Measurements from ENCODE around the gene SH3RF3. TPM values are rescaled to one million over a fixed set of nuclear protein-coding genes. Genes with fewer than 3 reads are reported as not detected.

Gene SH3RF3
- total and polyA plus RNA-seq, 12 donors = 0.72 to 19.1 (median 12.2) TPM

DNA sequence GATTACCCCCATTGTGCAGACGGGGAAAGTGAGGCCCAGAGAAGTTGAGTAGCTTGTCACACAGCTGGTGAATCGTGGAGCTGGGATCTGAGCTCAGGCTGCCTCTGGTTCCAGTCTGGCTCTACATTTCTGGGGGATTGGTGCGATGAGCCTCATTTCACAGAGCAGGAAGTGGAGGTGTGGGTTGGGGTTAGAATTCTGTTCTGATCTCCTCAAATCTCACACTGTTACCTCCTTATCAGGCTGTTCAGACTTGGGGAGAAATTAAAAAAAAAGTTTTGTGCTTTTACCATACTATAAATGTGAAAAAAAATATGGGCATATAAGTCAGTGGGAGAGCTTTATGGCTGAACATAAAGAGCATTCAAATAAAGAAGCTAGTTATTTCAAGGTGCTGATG, 21.6 kb downstream of the SH3RF3 start:
- Histone ChIP-seq H3K4me3 (no peak overlapping the region), H3K27ac (no peak overlapping the region), H3K27me3 (no peaks in the 10 kb centered on the region), H3K36me3 (replicated peaks in 1 of 2) (no peaks in the 10 kb centered on the region), H3K4me1 (replicated peaks in 1 of 2) (peaks cover 5 to 9% of the 10 kb centered on the region in 2 donors), H3K9me3 (replicated peaks in 1 of 3) (no peaks in the 10 kb centered on the region)
- no peak for DNase-seq
- intact Hi-C loops (cut with DNase I) = no loop called here
- WGBS, 4 donors = 91 to 96% (median 92%) methylated on average over 3 of the region's 3 CpGs
- TF ChIP-seq, protein P1, sequence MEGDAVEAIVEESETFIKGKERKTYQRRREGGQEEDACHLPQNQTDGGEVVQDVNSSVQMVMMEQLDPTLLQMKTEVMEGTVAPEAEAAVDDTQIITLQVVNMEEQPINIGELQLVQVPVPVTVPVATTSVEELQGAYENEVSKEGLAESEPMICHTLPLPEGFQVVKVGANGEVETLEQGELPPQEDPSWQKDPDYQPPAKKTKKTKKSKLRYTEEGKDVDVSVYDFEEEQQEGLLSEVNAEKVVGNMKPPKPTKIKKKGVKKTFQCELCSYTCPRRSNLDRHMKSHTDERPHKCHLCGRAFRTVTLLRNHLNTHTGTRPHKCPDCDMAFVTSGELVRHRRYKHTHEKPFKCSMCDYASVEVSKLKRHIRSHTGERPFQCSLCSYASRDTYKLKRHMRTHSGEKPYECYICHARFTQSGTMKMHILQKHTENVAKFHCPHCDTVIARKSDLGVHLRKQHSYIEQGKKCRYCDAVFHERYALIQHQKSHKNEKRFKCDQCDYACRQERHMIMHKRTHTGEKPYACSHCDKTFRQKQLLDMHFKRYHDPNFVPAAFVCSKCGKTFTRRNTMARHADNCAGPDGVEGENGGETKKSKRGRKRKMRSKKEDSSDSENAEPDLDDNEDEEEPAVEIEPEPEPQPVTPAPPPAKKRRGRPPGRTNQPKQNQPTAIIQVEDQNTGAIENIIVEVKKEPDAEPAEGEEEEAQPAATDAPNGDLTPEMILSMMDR (IDR thresholded peaks at IDR 0.05) = no peak
- TF ChIP-seq POLR2A (IDR thresholded peaks at IDR 0.05) = no peak

DNA sequence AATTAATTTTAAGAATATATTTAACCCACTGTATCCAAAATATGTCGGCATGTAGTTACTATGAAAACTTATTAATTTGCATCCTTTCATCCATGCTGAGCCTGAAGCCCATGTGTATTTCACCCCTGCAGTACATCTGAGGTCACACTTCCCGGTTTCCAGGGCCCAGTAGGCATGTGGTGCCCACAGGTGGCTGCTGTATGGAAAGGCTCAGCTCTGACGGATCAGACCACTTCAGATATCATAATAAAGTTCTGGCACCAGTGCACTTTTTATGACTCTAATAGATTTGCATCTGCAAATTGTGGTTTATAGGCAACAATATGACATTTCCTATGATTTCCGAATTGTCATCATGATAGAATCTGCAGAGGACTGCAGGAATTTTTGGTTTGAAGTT, 22.5 kb downstream of the SH3RF3 start:
- no peaks in the 10 kb centered on the region for H3K27me3 ChIP-seq
- H3K36me3 ChIP-seq (replicated peaks in 1 of 2) = no peaks in the 10 kb centered on the region
- H3K27ac ChIP-seq = no peak overlapping the region
- TF ChIP-seq POLR2A (IDR thresholded peaks at IDR 0.05) = no peak
- TF ChIP-seq, protein P1 (IDR thresholded peaks at IDR 0.05) = no peak
- 90 to 94% (median 92%) methylated on average over 4 of the region's 4 CpGs for WGBS, 4 donors
- no peak overlapping the region for H3K4me3 ChIP-seq
- no peak for DNase-seq
- H3K9me3 ChIP-seq (replicated peaks in 1 of 3) = no peaks in the 10 kb centered on the region
- intact Hi-C loops (cut with DNase I) = no loop called here
- peaks cover 5 to 17% of the 10 kb centered on the region in 2 donors for H3K4me1 ChIP-seq (replicated peaks in 1 of 2)

DNA sequence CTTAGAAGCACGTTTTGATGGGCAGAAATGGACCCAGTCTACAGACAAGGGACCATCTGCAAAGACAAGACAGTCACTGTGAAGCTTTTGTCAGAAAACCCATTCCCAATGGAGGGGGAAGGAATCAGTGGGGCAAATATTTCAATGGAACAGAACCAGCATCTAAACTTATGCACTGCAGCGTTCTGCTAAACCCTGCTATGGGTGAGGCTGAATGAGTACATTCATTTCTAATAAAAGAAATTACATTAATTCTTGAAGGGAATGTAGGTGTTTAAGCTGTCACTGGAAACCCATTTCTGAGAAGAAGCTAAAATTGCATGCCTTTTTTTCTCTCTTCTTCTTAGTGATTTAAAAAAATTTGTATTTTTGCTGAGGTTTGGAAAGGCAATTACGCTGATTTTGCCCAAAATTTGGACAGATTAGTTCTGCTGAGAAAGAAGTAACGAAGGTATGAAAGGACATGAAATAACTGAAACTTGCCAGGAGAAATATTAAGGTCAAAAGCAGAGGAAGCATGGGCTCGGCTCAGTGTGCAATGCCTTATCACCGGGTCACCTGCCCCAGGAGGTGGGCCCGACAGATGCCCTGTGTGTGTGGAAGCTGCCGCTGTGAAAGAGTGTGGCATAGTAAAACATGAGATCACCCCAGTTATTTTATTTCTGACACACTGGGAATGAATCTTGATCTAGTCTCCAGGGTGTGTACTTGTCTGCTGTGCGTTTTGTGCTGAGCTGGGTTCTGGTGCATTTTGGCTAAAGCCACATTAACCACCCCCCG, 24.2 kb downstream of the SH3RF3 start:
- Histone ChIP-seq H3K4me1 (replicated peaks in 1 of 2) (peaks cover 0 to 17% of the 10 kb centered on the region in 2 donors), H3K27me3 (no peaks in the 10 kb centered on the region), H3K4me3 (no peak overlapping the region), H3K9me3 (replicated peaks in 1 of 3) (no peaks in the 10 kb centered on the region), H3K36me3 (replicated peaks in 1 of 2) (no peaks in the 10 kb centered on the region), H3K27ac (no peak overlapping the region)
- no peak for DNase-seq
- no peak for TF ChIP-seq POLR2A (IDR thresholded peaks at IDR 0.05)
- TF ChIP-seq, protein P1 (IDR thresholded peaks at IDR 0.05) = no peak
- intact Hi-C loops (cut with DNase I) = no loop called here
- WGBS, 4 donors = 84% methylated on average over 10 of the region's 10 CpGs

DNA sequence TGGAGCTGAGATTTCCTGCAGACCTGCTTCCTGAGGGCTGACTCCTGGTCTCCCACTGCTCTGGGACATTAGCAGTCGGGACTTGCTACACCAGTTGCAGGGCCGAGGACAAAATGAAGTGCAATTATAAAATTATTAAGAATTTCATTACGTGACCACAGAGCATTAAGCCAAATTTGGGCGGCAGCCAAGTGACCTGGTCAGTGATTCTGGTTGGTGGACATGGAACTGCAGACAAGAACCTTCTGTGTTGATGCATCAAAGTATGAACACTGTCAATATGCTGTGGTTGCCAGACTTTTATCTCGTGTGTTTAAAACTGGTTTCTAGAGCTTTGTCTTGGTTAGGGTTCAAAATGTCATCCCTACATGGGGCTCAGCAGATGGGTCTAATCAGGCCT, 24.8 kb downstream of the SH3RF3 start:
- Histone ChIP-seq H3K9me3 (replicated peaks in 1 of 3) (no peaks in the 10 kb centered on the region), H3K27ac (no peak overlapping the region), H3K27me3 (no peaks in the 10 kb centered on the region), H3K4me1 (replicated peaks in 1 of 2) (peaks cover 0 to 13% of the 10 kb centered on the region in 2 donors), H3K36me3 (replicated peaks in 1 of 2) (no peaks in the 10 kb centered on the region), H3K4me3 (no peak overlapping the region)
- TF ChIP-seq POLR2A (IDR thresholded peaks at IDR 0.05) = no peak
- TF ChIP-seq, protein P1 (IDR thresholded peaks at IDR 0.05) = no peak
- intact Hi-C loops (cut with DNase I) = no loop called here
- DNase-seq = no peak
- 64 to 81% (median 79%) methylated on average over 5 of the region's 5 CpGs for WGBS, 4 donors

Measured in adrenal gland (tissue), 12 donors.